ENCODE data around the gene ELAVL1.
"Not testable (repeated sequence)": the region's sequence is repeated elsewhere in the genome, so short reads cannot be mapped to it uniquely, and the experiment has no call there.

ELAVL1 gene

DNA sequence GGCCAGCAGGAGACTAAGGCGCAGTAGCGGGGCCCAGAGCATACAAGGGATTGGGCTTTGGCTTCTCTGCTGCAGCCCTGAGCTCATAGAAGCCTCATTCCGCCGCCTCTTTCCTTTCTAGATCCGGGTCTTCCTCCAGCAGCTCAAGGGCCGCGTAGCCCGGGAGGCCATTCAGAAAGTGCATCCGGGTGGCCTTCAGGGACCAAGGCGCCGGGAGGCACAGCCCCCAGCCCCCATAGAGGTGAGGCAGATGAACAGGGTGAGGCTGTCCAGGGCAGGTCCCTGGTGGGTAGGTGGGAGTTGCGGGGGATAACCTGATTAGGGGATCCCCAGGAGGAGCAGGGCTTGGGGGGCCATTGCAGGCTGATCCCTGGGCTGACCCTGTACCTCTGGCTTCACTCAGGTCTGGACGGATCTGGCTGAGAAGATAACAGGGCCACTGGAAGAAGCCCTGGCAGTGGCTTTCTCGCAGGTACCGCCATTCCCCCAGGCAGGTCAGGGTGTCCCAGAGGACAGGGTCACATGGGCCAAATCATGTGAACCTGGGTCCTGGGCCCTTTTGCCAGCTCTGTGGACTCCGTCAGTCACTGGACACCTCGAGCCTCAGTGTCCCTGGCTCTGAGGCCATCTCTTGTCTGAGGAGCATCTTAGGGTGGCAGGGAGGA, 84.0 kb downstream of the ELAVL1 start:
- in situ Hi-C loops (cut with MboI; ENCODE audit: low pct_unique_long_range_greater_than_20kb, low sequenced_read_pairs, unreplicated experiment), result no loop called here
- no peak for DNase-seq (ENCODE audit: low spot score)
- TF ChIP-seq, protein P1, sequence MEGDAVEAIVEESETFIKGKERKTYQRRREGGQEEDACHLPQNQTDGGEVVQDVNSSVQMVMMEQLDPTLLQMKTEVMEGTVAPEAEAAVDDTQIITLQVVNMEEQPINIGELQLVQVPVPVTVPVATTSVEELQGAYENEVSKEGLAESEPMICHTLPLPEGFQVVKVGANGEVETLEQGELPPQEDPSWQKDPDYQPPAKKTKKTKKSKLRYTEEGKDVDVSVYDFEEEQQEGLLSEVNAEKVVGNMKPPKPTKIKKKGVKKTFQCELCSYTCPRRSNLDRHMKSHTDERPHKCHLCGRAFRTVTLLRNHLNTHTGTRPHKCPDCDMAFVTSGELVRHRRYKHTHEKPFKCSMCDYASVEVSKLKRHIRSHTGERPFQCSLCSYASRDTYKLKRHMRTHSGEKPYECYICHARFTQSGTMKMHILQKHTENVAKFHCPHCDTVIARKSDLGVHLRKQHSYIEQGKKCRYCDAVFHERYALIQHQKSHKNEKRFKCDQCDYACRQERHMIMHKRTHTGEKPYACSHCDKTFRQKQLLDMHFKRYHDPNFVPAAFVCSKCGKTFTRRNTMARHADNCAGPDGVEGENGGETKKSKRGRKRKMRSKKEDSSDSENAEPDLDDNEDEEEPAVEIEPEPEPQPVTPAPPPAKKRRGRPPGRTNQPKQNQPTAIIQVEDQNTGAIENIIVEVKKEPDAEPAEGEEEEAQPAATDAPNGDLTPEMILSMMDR (IDR thresholded peaks at IDR 0.05; ENCODE audit: extremely low read depth, insufficient read depth, missing control alignments), result no peak

DNA sequence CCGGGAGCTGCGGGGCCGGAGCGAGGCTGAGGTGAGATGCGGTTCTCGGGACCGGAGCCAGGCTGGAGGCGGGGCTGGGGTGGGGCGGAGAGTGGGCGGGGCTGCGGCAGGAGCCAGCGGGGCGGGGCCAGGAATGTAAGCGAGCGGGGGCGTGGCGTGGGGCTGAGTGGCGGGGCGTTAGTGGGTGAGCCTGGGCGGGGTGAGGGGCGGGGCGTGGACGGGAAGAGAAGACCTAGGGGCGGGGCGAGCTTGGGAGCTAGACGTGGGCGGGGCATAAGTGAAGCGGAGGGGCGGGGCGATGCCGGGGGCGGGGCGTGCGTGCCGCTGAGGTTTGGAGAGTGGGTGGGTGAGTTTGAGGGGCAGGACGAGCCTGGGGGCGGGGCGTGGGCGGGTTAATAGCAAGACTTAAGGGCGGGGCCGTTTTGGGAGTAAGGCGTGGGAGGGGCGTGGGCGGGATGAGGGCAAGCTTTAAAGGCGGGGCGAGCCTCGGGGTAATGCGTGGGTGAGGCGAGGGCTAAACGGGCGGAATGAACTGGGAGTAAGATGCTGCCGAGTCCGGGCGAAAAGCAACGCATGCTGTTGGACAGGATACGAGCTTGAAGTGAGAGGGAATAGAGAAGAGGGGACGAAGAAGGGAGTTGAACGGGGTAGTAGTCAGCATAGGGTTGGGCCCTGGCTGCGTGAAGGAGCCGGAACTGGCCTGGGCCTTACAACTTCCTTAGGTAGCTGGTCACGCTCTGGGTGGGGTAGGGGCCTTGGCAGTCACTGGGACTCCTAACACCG, 84.7 kb downstream of the ELAVL1 start:
- peak; percentile 99 for DNase-seq (ENCODE audit: low spot score)
- TF ChIP-seq, protein P1 (IDR thresholded peaks at IDR 0.05; ENCODE audit: extremely low read depth, insufficient read depth, missing control alignments), result no peak
- in situ Hi-C loops (cut with MboI; ENCODE audit: low pct_unique_long_range_greater_than_20kb, low sequenced_read_pairs, unreplicated experiment), result no loop called here

DNA sequence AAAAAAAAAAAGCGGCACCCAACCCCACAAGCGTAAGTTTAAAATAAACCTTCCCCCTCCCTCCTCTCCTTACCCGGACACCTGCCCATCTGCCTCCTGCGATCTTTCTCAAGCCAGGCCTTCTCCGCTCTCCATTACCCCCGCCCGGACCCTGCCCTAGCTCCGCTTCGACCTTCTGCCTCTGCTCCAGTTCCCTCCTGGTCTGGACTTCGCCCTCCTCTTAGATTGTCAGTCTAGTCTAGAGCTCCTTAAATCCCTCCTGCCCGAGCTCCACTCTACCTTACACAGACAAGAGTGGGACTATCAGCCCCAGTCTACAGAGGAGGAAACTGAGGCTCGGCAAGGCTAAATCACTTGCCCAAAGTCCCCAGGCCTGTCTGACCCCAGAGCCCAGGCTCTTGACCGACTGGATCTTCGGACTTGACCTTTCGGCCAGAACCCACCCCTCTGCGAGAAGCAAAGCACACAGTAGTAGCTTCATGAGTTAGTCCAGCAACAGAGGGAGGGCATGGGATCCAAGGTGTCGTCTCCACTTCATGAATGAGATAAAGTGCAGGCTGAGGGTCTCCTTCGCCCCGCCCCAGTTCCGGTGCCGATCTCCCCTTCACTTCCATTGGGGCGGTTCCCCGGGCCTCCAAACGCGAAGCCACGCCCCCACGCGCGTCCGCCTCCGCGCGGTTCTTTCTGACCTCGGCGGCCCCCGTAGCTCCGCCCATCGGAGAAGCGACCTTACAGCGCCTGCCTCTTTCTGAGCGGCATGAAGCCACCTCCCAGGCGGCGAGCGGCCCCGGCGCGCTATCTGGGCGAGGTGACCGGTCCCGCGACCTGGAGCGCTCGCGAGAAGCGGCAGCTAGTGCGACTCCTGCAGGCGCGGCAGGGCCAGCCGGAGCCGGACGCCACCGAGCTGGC, 85.6 kb downstream of the ELAVL1 start, which contains the start of gene SNAPC2:
TSS of gene SNAPC2 (plus strand) at position 729 of the 909 bp plus-strand sequence. CDS start at position 758, 29 bp downstream.
- in situ Hi-C loops (cut with MboI; ENCODE audit: low pct_unique_long_range_greater_than_20kb, low sequenced_read_pairs, unreplicated experiment), result no loop called here
- TF ChIP-seq, protein P1 (IDR thresholded peaks at IDR 0.05; ENCODE audit: extremely low read depth, insufficient read depth, missing control alignments), result no peak
- DNase-seq (ENCODE audit: low spot score), result peak; percentile 95

DNA sequence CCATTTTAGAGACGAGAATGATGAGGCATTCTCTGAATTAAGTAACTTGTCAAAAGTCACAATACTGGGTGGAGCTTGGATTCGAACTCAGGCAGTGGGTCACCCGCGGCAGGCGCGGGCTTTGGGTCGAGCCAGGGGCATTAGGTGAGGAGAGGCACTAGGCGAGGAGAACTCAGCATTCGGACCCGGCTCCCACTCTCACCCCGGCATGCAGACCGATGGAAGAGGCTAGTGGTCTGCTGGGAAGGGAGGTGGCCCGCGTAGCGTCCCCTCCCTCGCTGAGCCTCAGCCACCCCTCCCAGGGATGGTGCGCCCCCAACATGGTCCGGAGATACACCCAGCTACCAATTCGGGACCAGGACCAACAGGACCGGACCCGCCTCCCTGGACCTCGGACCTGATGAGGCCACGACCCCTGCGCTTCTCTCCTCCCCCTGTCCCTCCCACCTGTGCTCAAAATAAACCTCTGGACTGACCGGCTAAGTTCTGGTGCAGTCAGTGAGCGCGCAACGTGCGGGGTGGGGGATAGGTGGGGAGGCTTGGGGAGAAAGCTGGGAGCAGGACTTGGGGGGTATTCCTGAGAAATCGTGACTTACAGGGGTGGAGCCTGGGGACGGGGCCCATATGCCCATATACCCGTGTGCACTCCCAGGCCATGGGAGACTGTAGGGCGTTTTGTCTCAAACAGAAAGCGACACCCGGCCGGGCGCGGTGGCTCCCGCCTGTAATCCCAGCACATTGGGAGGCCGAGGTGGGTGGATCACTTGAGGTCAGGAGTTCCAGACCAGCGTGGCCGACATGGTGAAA, 86.6 kb downstream of the ELAVL1 start:
- DNase-seq (ENCODE audit: low spot score), result no peak
- TF ChIP-seq, protein P1 (IDR thresholded peaks at IDR 0.05; ENCODE audit: extremely low read depth, insufficient read depth, missing control alignments), result no peak
- in situ Hi-C loops (cut with MboI; ENCODE audit: low pct_unique_long_range_greater_than_20kb, low sequenced_read_pairs, unreplicated experiment), result no loop called here

DNA sequence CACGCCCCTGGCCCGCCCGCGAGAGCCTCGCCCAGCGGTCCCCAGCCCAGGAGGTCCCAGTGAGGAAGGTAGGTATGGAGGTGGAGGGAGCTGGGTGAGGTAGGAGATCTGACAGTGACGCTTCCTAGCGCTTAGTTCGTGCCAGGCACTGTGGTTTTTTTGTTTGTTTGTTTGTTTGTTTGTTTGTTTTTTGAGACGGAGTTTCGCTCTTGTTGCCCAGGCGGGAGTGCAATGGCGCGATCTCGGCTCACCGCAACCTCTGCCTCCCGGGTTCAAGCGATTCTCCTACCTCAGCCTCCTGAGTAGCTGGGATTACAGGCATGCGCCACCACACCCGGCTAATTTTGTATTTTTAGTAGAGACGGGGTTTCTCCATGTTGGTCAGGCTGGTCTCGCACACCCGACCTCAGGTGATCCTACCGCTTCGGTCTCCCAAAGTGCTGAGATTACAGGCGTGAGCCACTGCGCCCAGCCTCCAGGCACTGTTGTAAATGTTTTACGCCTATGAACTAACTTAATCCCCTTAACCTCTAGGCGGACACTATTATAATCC, 87.3 kb downstream of the ELAVL1 start:
- in situ Hi-C loops (cut with MboI; ENCODE audit: low pct_unique_long_range_greater_than_20kb, low sequenced_read_pairs, unreplicated experiment); DNase-seq (ENCODE audit: low spot score): not testable (repeated sequence)

DNA sequence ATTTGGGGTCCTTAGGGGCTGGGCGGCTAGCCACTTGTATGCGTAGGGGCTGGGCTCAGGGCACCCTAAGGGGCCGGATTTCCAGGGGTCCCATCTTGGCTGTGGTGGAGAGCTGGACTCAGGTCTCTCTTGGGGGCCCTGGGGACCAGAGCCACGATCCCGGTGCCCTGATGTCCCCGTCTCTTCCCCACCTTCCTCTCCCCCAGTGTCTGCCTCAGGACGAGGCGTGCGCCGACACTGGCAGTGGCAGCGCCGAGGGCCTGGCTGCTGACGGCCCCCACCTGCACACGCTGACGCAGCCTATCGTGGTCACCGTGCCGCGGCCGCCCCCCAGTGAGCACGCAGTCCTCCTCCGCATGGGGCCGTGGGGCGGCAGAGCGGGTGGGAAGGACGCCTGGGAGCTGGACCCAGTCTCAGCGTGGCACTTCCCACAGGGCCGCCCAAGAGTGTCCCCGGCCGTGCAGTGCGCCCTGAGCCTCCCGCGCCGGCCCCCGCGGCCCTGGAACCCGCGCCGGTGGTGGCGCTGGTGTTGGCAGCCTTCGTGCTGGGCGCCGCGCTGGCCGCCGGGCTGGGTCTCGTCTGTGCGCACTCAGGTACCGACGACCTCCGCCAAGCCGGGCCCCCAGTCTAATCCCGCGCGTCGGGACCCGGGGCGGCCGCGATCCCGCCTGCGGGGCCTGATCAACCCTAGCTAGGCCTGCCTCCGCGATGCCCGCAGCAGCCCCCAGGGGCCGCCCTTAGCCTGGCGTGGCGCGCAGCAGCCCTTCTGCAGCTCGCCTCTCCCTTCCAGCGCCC, 88.0 kb downstream of the ELAVL1 start:
- DNase-seq (ENCODE audit: low spot score), result peak; percentile 83
- TF ChIP-seq, protein P1 (IDR thresholded peaks at IDR 0.05; ENCODE audit: extremely low read depth, insufficient read depth, missing control alignments), result peak; percentile 72
- in situ Hi-C loops (cut with MboI; ENCODE audit: low pct_unique_long_range_greater_than_20kb, low sequenced_read_pairs, unreplicated experiment), result no loop called here

All from GM13977 (cell line).